Pulmonary artery endothelial cell (primary cell): ENCODE results near the gene FBXL15. TPM values are rescaled to one million over a fixed set of nuclear protein-coding genes. Genes with fewer than 3 reads are reported as not detected.
"Not testable (repeated sequence)": the region's sequence is repeated elsewhere in the genome, so short reads cannot be mapped to it uniquely, and the experiment has no call there.

ENCODE experiments used
- DNase-seq: peaks from one replicate; pipeline ENCODE4 v3.0.0-alpha.2; 2011; ENCODE audit warnings: low read depth, low spot score
- total RNA-seq: library from RNA; depleted of rRNA; stranded (reverse); fragments of >200 nt; gene quantifications from 2 replicates; pipeline ENCODE4 v1.2.3, GENCODE V29; 2014

Gene FBXL15
- total RNA-seq, 1 donor from 2014 or later = 7.3 TPM

DNA sequence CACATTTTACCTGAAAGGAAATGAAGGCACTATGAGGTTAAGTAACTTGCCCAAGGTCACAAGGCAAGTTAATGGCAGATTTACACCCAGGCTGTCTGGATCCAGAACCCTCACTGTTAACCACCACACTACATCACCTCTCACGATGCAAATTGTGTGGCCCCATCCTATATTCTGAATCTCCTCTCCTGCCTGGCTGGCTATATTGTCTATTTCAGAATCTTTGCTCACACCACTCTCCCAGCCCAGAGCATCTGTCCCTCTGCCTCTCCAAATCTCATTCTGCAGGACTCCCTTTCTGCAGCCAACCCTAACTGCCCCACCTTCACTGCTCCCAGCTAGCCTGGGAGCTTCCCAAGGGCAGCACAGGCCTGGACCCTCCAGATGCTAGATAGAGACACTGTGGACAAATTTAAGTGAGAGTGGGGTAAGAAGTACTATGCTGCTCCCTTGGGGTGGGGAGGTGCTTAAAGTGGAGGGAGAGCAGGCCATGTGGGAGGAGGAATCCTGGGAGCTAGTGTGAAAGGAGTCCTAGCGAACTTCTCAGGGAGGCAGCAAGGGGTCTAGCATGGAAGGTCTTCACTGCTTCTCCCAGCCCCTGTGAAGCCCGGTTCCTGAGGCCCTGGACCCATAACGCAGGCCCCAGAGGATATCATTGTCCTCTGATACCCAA is 11.0 kb downstream of the FBXL15 start:
- no peak for DNase-seq

GRCh38 chr10:102432162-102432950 is 11.7 kb downstream of the FBXL15 start, which contains the start of gene CUEDC2:
Gene CUEDC2 (minus strand): TSS chr10:102432574. CDS start chr10:102425188, 7,386 bp downstream.
- peak; percentile 84 for DNase-seq

GRCh38 chr10:102433619-102434046 is 13.0 kb downstream of the FBXL15 start:
- DNase-seq = no peak

DNA sequence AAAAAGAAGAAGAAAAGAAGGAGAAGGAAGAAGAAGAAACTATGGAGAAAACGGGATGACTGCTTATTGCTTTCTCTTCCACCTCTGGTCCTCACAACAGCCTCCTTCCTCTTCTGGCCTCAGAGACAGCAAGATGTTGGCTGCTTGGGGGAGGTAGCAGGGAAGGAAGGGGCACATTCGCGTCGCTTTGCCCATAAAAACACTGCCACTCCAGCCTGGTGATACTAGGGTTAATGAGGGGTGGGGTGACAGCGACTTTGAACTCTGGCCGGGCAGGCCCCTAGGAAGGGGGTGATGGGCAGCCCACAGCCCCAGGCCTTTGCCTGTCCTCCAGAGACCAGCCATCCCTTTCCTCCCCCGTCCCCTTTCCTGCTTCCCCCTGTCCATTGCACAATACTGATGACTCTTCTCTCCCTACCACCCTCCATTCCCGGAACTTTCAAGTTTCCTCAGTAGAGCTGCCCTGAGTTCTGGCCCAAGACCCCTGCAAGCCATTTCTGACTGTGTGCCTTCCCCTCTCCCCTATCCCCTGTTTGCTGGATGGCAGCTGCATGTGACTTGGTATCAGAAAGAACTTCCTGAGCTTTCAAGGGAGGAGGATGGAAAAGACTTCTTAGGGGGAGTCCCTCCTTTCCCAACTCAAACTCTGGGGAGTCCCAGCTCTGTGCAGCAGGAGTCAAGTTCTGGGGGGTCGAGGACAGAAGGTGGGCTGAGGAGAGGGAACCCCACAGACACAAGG is 13.9 kb downstream of the FBXL15 start:
- DNase-seq = no peak

- DNase-seq = no peak
Measured at GRCh38 chr10:102435133-102435497, 14.5 kb downstream of the FBXL15 start.

DNA sequence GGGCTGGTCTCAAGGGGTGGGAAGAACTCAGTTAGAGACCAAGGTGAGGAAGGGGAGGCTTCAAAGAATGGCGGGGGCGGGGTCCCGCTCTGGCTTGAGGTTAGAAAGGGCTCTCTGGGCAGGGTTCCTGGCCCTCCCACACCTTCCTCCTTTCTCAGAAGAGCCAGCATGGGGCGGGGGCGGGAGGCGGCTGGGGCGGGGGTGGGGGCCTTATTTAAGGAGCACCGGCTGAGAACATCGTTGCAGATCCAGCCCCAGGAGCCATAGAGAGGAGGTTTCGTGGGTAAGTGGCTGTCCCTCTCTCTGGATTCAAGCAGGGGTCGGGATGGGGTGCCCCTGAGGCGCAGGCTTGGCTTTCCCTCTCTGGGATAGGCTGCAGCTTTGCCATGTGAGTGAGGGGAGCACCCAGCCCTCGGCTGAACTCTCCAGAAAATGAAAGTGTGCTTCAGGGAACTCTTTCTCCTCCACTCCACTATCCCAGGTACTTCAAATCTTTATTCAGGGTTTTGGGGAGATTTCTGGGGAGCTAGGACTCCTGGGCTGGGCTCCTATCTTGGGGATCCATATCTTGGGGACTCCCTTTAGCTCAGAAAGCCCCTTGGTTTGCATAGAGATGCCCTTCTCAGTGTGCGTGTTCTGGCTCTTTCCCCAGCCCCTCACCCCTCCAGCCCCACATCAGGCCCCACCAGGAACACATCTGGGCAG is 15.0 kb downstream of the FBXL15 start:
- no peak for DNase-seq

DNA sequence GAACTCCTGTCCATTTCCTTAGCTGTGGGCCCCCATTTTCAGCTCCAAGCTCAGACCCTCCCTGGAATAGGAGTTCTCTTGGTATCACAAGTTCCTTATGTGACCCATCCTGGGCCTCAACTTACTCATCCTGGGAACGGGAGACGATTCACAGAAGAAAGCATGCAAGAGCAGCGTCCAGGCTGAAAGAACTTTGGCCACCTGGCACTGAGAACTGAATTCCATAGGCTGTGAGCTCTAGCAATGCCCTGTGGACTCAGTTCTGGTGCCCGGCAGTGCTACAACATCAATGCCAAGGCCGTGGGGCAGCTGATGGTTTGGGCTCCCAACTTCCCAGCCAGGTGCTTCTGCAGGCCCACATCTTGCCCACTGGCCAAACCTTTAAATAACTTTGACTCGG is 15.7 kb downstream of the FBXL15 start:
- no peak for DNase-seq

- no peak for DNase-seq
Measured at GRCh38 chr10:102437515-102437914, 16.9 kb downstream of the FBXL15 start.

DNA sequence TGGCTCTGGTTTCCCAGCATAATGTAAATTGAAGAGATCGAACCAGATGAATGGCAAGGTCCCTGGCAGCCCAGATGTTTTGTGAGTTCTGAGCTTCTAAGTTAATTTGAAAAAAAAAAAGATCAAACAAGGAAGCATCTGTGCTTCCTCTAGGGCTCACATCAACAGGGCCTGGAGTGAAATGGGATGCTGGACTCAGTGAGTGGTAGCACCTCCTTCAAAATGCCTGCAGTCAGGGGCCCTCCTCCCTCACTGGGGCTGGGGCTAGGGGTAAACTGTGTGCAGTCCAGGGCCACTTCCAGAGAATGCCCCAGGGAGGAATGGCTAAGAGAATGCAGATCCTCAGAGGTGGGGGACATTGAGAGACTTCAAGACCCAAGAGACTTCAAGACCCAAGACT is 17.7 kb downstream of the FBXL15 start:
- DNase-seq = no peak

GRCh38 chr10:102444851-102445250 is 24.2 kb downstream of the FBXL15 start:
- no peak for DNase-seq

GRCh38 chr10:102449321-102450123 is 28.9 kb downstream of the FBXL15 start:
- no peak for DNase-seq

DNA sequence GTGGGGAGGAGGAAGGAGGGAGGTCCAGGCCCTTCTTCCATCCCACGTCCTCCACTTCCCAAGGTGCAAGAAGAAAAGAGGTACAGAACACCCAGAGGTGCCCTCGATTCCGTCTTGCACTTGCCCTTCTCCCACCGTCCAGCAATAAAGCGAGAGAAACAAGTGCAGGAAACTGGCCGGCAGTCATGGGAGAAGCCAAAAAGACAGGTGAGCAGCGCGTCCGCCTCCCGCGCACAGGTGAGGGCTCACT is 29.4 kb downstream of the FBXL15 start:
- DNase-seq = no peak

DNA sequence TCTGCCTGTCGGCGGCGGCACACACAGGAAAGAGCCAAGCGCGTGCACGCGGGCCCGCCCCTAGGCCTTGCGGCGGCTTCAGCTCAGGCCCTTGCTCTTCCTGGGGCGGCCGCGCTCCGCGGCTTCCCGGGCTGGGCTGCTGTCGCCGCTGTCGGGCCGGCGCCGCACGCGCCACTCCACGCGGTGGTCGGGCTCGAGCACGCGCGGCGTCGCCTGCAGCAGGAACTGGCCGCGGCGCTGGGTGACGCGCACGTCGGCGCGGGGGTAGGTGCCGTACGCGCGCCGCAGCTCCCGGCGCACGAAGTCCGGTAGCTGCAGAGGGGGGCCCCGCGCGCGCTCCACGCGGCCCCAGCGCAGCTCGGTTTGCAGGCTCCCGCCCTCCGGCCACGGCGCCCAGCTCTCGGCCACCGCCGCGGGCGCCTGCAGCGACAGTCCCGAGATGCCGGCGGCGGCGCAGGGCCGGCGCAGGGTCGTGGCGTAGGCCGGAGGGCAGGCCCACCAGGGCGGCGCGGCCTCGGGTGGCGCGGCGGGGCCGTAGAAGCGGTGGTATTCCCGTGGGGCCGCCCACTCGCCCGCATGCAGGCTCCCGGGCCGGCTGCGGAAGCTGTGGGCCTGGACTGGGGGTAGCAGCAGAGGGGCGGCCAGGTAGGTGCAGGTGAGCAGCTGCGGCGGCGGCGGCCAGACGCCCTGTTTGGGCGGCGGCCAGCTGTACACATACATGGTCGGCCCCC is 29.9 kb downstream of the FBXL15 start:
- DNase-seq = peak; percentile 24

DNA sequence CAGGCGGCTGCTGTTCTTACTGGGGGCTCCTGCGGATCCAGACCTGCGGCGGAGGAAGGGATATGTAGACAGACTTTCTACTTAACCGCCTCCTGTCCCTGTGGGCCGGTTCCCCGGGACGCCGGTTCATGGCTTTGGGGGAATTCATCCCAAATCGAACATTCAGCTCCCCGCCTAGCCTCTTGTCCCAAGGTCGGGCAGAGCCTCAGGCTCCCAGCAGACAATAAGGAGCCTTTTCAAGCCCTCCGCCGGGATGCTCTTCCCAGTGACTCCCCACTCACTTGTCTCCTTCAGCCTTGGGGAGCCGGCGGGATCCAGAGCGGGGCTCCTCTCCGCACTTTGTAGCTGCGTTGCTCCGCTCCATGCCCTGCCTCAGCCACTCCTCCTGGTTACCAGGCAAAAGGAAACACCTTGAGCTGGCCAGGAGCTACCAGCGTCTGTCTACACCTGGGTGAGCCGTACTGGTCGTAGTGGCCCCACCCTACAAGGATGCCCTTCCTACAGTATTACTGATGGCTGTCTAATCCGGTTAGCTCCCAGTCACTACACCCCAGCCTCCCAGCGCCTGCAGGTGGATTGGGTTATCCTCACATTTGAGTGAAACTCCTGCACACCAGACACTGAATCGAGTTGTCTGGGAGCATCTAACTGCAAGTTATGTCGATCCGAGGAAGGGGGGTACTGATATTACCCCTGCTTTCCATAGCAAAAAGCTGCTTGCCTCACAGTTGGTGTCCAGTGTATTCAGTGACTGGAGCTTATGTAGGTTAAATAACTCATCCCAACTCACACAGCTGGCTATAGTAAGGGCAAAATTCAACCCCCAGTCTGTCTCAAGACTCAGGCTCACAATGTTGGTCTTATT is 30.7 kb downstream of the FBXL15 start, which contains the start of gene C10orf95:
TSS of gene C10orf95 (minus strand) at position 439 of the 865 bp plus-strand sequence. CDS start 450 bp downstream, outside the sequence.
- no peak for DNase-seq

- no peak for DNase-seq
Measured at GRCh38 chr10:102452672-102453340, 32.2 kb downstream of the FBXL15 start.

- no peak for DNase-seq
Measured at GRCh38 chr10:102453502-102453901, 32.9 kb downstream of the FBXL15 start.

DNA sequence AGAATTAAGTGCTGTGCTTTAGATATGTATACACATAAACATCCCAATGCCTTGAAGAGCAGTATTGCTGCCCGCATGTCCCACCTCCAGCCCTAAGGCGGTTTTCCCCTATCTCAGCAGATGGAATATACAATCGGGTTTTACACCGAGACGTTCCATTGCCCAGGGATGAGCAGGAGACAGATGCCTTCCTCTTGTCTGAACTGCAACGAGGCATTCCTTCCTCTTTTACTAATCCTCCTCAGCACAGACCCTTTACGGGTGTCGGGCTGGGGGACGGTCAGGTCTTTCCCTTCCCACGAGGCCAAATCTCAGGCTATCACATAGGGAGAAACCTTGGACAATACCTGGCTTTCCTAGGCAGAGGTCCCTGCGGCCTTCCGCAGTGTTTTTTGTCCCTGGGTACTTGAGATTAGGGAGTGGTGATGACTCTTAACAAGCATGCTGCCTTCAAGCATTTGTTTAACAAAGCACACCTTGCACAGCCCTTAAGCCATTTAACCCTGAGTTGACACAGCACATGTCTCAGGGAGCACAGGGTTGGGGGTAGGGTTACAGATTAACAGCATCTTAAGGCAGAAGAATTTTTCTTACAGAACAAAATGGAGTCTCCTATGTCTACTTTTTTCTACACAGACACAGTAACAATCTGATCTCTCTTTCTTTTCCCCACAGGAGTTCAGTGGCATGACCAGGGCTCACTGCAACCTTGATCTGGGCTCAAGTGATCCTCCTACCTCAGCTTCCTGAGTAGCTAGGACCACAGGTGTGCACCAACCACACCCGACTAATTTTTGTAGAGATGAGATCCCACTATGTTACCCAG is 34.2 kb downstream of the FBXL15 start:
- not testable (repeated sequence) for DNase-seq
